Activated CD8-positive, alpha-beta T cell treated with anti-CD3 and anti-CD28 coated beads for 36 hours (primary cell): Measurements from ENCODE around the gene SPTLC1. TPM values are rescaled to one million over a fixed set of nuclear protein-coding genes. Genes with fewer than 3 reads are reported as not detected.
"Not testable (repeated sequence)": the region's sequence is repeated elsewhere in the genome, so short reads cannot be mapped to it uniquely, and the experiment has no call there.

Experiments used
- ATAC-seq: fragments of 200-7000 bp; cut with Tn5 transposase; one replicate; pipeline ENCODE4 v1.10.0; 2021; ENCODE audit warnings: mild to moderate bottlenecking, moderate library complexity
- CTCF ChIA-PET: fragments of 350-600 bp; sonication (Branson Sonifier 250); formaldehyde crosslinking; loops from one replicate; lab custom pipeline; 2021; ENCODE audit warnings: antibody characterized with exemption; lab: Charles Lee
- POLR2A ChIA-PET: fragments of 350-600 bp; sonication (Branson Sonifier 250); formaldehyde crosslinking; loops from one replicate; lab custom pipeline; 2021; ENCODE audit warnings: antibody characterized with exemption; lab: Charles Lee
- DNase-seq: peaks from one replicate; pipeline ENCODE4 v3.0.0-alpha.2; 2020
- H3K27ac Mint-ChIP-seq: one replicate; pipeline ENCODE4 v1.8.0; 2021; ENCODE audit warnings: mild to moderate bottlenecking, mixed read lengths
- H3K27me3 Mint-ChIP-seq: one replicate; pipeline ENCODE4 v1.8.0; 2021; ENCODE audit warnings: mixed read lengths
- H3K36me3 Mint-ChIP-seq: one replicate; pipeline ENCODE4 v1.8.0; 2021; ENCODE audit warnings: low read depth, mixed read lengths
- H3K4me1 Mint-ChIP-seq: one replicate; pipeline ENCODE4 v1.8.0; 2021; ENCODE audit warnings: low read depth, mixed read lengths
- H3K4me3 Mint-ChIP-seq: one replicate; pipeline ENCODE4 v1.8.0; 2021; ENCODE audit warnings: mild to moderate bottlenecking, moderate library complexity, mixed read lengths
- H3K9me3 Mint-ChIP-seq: one replicate; pipeline ENCODE4 v1.8.0; 2021; ENCODE audit warnings: mixed read lengths
- intact Hi-C: fragments of 100-400 bp; cut with micrococcal nuclease; formaldehyde crosslinking; loops from one replicate; pipeline ENCODE4 v1.10.0; 2022
- total RNA-seq, 2 experiments: library from RNA; stranded (reverse); gene quantifications; one replicate each; pipeline ENCODE4 v1.2.3, GENCODE V29; 2021
- TF ChIP-seq, protein P1 (sequence below): fragments of 200-600 bp; IDR thresholded peaks from one replicate; pipeline ENCODE4 v1.8.0; 2022; ENCODE audit warnings: antibody characterized with exemption, mild to moderate bottlenecking

Gene SPTLC1
- total RNA-seq, 2 experiments from 2014 or later: 39.6 to 39.8 TPM

DNA sequence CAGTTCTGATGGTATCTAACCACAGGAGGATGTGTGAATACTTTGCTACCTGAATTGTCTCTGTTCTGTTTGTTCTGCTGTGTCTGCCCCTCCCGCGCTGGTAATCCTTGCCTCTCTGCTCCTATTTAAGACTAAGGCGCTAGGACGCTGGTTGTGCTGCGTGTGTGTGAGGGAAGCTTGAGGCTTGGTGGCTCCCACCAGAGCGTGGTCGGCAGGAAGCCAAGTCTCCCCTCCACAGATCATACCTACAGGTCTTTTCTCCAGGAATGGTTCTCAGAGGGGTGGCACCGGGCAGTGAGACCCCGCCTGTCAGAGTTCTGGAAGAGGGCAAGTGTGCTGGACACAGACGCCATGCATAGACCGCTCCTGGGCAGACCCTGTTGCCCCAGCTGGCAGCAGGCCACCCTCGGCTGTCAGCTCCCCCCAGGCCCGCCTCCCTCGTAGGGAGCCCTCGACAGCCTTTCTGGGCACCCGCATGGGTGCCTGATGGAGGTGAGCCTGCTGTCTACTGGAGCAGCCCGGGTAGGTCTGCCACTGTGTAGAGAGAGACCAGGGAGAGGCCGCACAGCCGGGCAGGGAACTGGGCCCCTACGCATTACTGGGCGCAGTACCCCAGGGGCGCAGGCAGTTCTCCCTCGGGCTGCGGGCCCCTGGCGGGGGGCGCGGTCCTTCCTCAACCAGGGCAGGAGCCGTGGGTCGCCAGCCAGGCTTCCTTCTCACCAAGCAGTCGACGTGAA, 111.7 kb downstream of the SPTLC1 start:
- ATAC-seq (no peak), DNase-seq (no peak)
- peaks cover 3% of the 10 kb centered on the region for H3K27me3 Mint-ChIP-seq
- H3K4me1 Mint-ChIP-seq: no peaks in the 10 kb centered on the region
- POLR2A ChIA-PET: interaction anchor here (0.6 to 0.7 kb wide), 2 partner anchors 100 to 1236 kb away, joined by 3 to 4 read pairs; no protein-coding TSS in a partner anchor
- CTCF ChIA-PET: no interaction called here
- no peak overlapping the region for H3K27ac Mint-ChIP-seq
- H3K36me3 Mint-ChIP-seq: no peaks in the 10 kb centered on the region
- intact Hi-C loops: no loop called here
- H3K4me3 Mint-ChIP-seq: no peak overlapping the region
- TF ChIP-seq, protein P1, sequence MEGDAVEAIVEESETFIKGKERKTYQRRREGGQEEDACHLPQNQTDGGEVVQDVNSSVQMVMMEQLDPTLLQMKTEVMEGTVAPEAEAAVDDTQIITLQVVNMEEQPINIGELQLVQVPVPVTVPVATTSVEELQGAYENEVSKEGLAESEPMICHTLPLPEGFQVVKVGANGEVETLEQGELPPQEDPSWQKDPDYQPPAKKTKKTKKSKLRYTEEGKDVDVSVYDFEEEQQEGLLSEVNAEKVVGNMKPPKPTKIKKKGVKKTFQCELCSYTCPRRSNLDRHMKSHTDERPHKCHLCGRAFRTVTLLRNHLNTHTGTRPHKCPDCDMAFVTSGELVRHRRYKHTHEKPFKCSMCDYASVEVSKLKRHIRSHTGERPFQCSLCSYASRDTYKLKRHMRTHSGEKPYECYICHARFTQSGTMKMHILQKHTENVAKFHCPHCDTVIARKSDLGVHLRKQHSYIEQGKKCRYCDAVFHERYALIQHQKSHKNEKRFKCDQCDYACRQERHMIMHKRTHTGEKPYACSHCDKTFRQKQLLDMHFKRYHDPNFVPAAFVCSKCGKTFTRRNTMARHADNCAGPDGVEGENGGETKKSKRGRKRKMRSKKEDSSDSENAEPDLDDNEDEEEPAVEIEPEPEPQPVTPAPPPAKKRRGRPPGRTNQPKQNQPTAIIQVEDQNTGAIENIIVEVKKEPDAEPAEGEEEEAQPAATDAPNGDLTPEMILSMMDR: no peak
- H3K9me3 Mint-ChIP-seq: no peaks in the 10 kb centered on the region

DNA sequence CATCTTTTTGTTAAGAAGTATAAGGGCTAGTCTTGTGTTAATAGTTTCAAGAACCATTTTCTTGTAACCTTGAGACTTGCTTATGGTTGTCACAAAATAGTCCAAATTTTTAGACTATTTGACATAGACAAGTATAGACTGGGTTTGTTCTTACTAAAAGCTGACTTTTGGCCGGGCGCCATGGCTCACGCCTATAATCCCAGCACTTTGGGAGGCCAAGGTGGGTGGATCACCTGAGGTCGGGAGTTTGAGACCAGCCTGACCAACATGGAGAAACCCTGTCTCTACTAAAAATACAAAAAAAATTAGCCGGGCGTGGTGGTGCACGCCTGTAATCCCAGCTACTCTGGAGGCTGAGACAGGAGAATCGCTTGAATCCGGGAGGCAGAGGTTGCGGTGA, 113.3 kb downstream of the SPTLC1 start:
- H3K36me3 Mint-ChIP-seq, ATAC-seq, CTCF ChIA-PET, H3K27ac Mint-ChIP-seq, POLR2A ChIA-PET, DNase-seq, H3K4me3 Mint-ChIP-seq, intact Hi-C loops, H3K27me3 Mint-ChIP-seq, H3K4me1 Mint-ChIP-seq, H3K9me3 Mint-ChIP-seq: not testable (repeated sequence)

DNA sequence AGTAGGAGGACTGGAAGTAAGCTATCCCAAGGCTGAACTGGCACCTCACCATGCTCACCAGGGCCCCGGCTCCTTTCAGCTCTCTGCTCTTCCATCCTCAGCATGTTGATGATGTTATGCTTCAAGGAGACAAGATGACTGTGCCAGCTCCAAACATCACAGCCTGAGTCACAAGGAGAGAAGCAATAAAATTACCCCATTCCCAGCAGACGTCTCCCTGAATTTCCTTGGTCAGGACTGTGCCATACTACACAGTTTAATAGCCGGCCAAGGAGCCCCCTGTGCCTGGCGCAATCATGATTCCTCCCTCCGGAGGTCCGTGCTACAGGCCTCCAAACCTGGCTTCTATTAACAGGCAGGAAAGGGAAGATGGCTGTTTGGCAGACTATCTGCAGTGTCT, 114.0 kb downstream of the SPTLC1 start:
- no peak for ATAC-seq
- Mint-ChIP-seq H3K27ac (no peak overlapping the region), H3K27me3 (peaks cover 3% of the 10 kb centered on the region), H3K9me3 (no peaks in the 10 kb centered on the region), H3K36me3 (no peaks in the 10 kb centered on the region), H3K4me3 (no peak overlapping the region), H3K4me1 (no peaks in the 10 kb centered on the region)
- ChIA-PET CTCF (interaction anchor here (0.9 kb wide), 1 partner anchor 57 kb away, joined by 3 read pairs; no protein-coding TSS in a partner anchor), POLR2A (no interaction called here)
- no peak for DNase-seq
- TF ChIP-seq, protein P1: no peak
- intact Hi-C loops: no loop called here

DNA sequence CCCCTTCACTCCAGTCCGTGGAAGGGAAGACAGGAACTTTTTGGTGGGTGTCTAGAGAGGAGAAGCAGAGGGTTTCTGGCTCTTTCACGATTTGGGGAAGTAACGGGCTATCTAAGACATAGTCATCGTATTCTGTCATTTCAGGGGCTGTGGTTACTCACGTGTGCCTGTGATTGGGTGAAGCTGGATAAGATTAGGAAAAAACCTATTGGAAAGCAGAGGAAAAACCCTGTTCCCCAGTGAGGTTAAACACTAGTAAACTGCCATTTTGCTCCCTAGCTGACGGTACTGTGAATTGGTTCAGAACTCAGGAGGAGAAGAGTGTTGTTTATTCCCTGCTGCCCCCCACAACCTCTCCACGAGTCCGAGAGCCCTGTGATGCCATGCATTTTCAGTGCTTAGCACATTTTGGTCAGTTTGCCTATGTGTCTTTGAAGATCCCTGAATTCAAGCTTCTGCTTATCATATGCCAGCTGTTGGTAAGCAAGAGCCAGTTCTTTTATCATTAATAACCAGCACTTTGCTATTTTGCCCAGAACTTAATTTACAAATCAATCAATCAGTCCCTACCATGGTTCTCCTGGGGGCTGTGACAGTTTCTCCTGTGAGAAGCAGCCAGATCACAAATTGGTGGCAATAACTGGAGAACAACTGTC, 120.1 kb downstream of the SPTLC1 start:
- intact Hi-C loops: no loop called here
- no peak overlapping the region for H3K4me3 Mint-ChIP-seq
- no peak overlapping the region for H3K27ac Mint-ChIP-seq

DNA sequence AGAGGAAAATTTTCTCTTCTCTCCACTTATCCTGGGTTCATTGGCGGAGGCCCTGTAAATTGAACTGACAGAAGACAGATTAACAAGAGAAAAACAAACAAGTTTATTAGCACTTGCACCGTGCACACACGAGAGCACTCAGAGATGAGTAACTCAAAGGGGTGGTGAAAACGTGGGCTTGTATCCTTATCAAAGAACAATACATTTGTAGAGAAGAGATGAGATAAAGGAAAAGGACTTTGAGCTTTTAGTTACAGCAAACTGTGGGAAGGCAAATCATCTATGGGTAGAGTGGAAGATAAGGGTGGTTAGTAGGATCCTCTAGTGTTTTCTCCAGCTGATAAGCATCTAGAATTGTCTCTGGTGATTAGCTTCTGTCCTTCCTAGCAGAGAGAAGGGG, 120.8 kb downstream of the SPTLC1 start:
- Mint-ChIP-seq H3K27ac (no peak overlapping the region), H3K27me3 (peaks cover 18% of the 10 kb centered on the region), H3K4me3 (no peak overlapping the region), H3K36me3 (no peaks in the 10 kb centered on the region), H3K4me1 (no peaks in the 10 kb centered on the region), H3K9me3 (no peaks in the 10 kb centered on the region)
- TF ChIP-seq, protein P1: no peak
- no peak for ATAC-seq
- DNase-seq: no peak
- intact Hi-C loops: no loop called here
- CTCF ChIA-PET: interaction anchor here (1.0 kb wide), 1 partner anchor 723 kb away, joined by 3 read pairs; no protein-coding TSS in a partner anchor
- POLR2A ChIA-PET: no interaction called here

More for the DNA sequence above, 120.1 kb downstream of the SPTLC1 start:
- POLR2A ChIA-PET: no interaction called here
- Mint-ChIP-seq H3K4me1 (no peaks in the 10 kb centered on the region), H3K36me3 (no peaks in the 10 kb centered on the region), H3K27me3 (peaks cover 18% of the 10 kb centered on the region), H3K9me3 (no peaks in the 10 kb centered on the region)
- ATAC-seq (no peak), DNase-seq (no peak)
- CTCF ChIA-PET: interaction anchor here (1.0 kb wide), 1 partner anchor 722 kb away, joined by 3 read pairs; no protein-coding TSS in a partner anchor
- TF ChIP-seq, protein P1: no peak
